Measurements from ENCODE around the gene GNAT1. TPM values are rescaled to one million over a fixed set of nuclear protein-coding genes. Genes with fewer than 3 reads are reported as not detected.
"Not testable (repeated sequence)": the region's sequence is repeated elsewhere in the genome, so short reads cannot be mapped to it uniquely, and the experiment has no call there.

GNAT1 gene
- total and polyA plus RNA-seq, 4 donors: not detected

GRCh38 chr3:50227390-50228183, 36.2 kb downstream of the GNAT1 start:
- ATAC-seq (ENCODE audit: low FRiP score): peak; percentile 94
- intact Hi-C loops (cut with DNase I): loop anchor here (1.0 to 2.0 kb wide), 3 partner anchors 17 to 47 kb away; no protein-coding TSS in a partner anchor
- Histone ChIP-seq H3K4me1 (ENCODE audit: control insufficient read depth in 1 of 2, insufficient read depth in 2 of 2, low read length in 2 of 2) (no peaks in the 10 kb centered on the region), H3K36me3 (ENCODE audit: control insufficient read depth in 1 of 2, insufficient read depth in 2 of 2, low read length in 1 of 2) (no peaks in the 10 kb centered on the region), H3K27ac (ENCODE audit: low read depth in 1 of 2, low read length in 2 of 2) (peak overlapping the region in 1 of 2 donors; percentile 28), H3K4me3 (ENCODE audit: low read length in 2 of 2) (peak overlapping the region; percentile 19 to 56), H3K27me3 (ENCODE audit: control insufficient read depth in 1 of 2, insufficient read depth in 2 of 2, low read length in 1 of 2) (no peaks in the 10 kb centered on the region), H3K9me3 (ENCODE audit: control insufficient read depth, low read length) (no peaks in the 10 kb centered on the region)
- peak; percentile 95 to 97 for DNase-seq
- 1 to 2% methylated on average over 30 to 51 of the region's 51 CpGs for WGBS, 2 donors

- H3K27ac ChIP-seq (ENCODE audit: low read depth in 1 of 2, low read length in 2 of 2); H3K4me1 ChIP-seq (ENCODE audit: control insufficient read depth in 1 of 2, insufficient read depth in 2 of 2, low read length in 2 of 2); intact Hi-C loops (cut with DNase I); H3K9me3 ChIP-seq (ENCODE audit: control insufficient read depth, low read length); H3K36me3 ChIP-seq (ENCODE audit: control insufficient read depth in 1 of 2, insufficient read depth in 2 of 2, low read length in 1 of 2); H3K27me3 ChIP-seq (ENCODE audit: control insufficient read depth in 1 of 2, insufficient read depth in 2 of 2, low read length in 1 of 2); DNase-seq; H3K4me3 ChIP-seq (ENCODE audit: low read length in 2 of 2); ATAC-seq (ENCODE audit: low FRiP score): not testable (repeated sequence)
- 16 to 23% methylated on average over 15 of the region's 15 CpGs for WGBS, 2 donors
These were observed 36.9 kb downstream of the GNAT1 start for GRCh38 chr3:50228184-50228763.

- Histone ChIP-seq H3K4me3 (ENCODE audit: low read length in 2 of 2) (no peak overlapping the region), H3K27ac (ENCODE audit: low read depth in 1 of 2, low read length in 2 of 2) (no peak overlapping the region), H3K27me3 (ENCODE audit: control insufficient read depth in 1 of 2, insufficient read depth in 2 of 2, low read length in 1 of 2) (no peaks in the 10 kb centered on the region), H3K9me3 (ENCODE audit: control insufficient read depth, low read length) (no peaks in the 10 kb centered on the region), H3K4me1 (ENCODE audit: control insufficient read depth in 1 of 2, insufficient read depth in 2 of 2, low read length in 2 of 2) (no peaks in the 10 kb centered on the region), H3K36me3 (ENCODE audit: control insufficient read depth in 1 of 2, insufficient read depth in 2 of 2, low read length in 1 of 2) (no peaks in the 10 kb centered on the region)
- WGBS, 2 donors: 95 to 98% methylated on average over 3 of the region's 3 CpGs
- intact Hi-C loops (cut with DNase I): no loop called here
- DNase-seq (no peak), ATAC-seq (ENCODE audit: low FRiP score) (no peak)
These were observed 38.1 kb downstream of the GNAT1 start for GRCh38 chr3:50229490-50229889.

- Histone ChIP-seq H3K27ac (ENCODE audit: low read depth in 1 of 2, low read length in 2 of 2) (no peak overlapping the region), H3K27me3 (ENCODE audit: control insufficient read depth in 1 of 2, insufficient read depth in 2 of 2, low read length in 1 of 2) (no peaks in the 10 kb centered on the region), H3K9me3 (ENCODE audit: control insufficient read depth, low read length) (no peaks in the 10 kb centered on the region), H3K4me1 (ENCODE audit: control insufficient read depth in 1 of 2, insufficient read depth in 2 of 2, low read length in 2 of 2) (no peaks in the 10 kb centered on the region), H3K4me3 (ENCODE audit: low read length in 2 of 2) (no peak overlapping the region), H3K36me3 (ENCODE audit: control insufficient read depth in 1 of 2, insufficient read depth in 2 of 2, low read length in 1 of 2) (no peaks in the 10 kb centered on the region)
- WGBS, 2 donors: 89 to 91% methylated on average over 8 of the region's 8 CpGs
- no peak for ATAC-seq (ENCODE audit: low FRiP score)
- intact Hi-C loops (cut with DNase I): no loop called here
- DNase-seq: no peak
These were observed 38.8 kb downstream of the GNAT1 start for GRCh38 chr3:50230104-50230793.

GRCh38 chr3:50230794-50231125, 39.4 kb downstream of the GNAT1 start:
- no peaks in the 10 kb centered on the region for H3K36me3 ChIP-seq (ENCODE audit: control insufficient read depth in 1 of 2, insufficient read depth in 2 of 2, low read length in 1 of 2)
- ATAC-seq (ENCODE audit: low FRiP score) (no peak), DNase-seq (no peak)
- intact Hi-C loops (cut with DNase I): no loop called here
- no peak overlapping the region for H3K27ac ChIP-seq (ENCODE audit: low read depth in 1 of 2, low read length in 2 of 2)
- WGBS, 2 donors: 82 to 86% methylated on average over 4 of the region's 4 CpGs
- H3K27me3 ChIP-seq (ENCODE audit: control insufficient read depth in 1 of 2, insufficient read depth in 2 of 2, low read length in 1 of 2): no peaks in the 10 kb centered on the region
- H3K4me1 ChIP-seq (ENCODE audit: control insufficient read depth in 1 of 2, insufficient read depth in 2 of 2, low read length in 2 of 2): no peaks in the 10 kb centered on the region
- H3K9me3 ChIP-seq (ENCODE audit: control insufficient read depth, low read length): no peaks in the 10 kb centered on the region
- H3K4me3 ChIP-seq (ENCODE audit: low read length in 2 of 2): no peak overlapping the region

- 72 to 80% methylated on average over 5 of the region's 5 CpGs for WGBS, 2 donors
- intact Hi-C loops (cut with DNase I): no loop called here
- no peaks in the 10 kb centered on the region for H3K4me1 ChIP-seq (ENCODE audit: control insufficient read depth in 1 of 2, insufficient read depth in 2 of 2, low read length in 2 of 2)
- no peak overlapping the region for H3K4me3 ChIP-seq (ENCODE audit: low read length in 2 of 2)
- no peaks in the 10 kb centered on the region for H3K9me3 ChIP-seq (ENCODE audit: control insufficient read depth, low read length)
- H3K27me3 ChIP-seq (ENCODE audit: control insufficient read depth in 1 of 2, insufficient read depth in 2 of 2, low read length in 1 of 2): no peaks in the 10 kb centered on the region
- ATAC-seq (ENCODE audit: low FRiP score) (no peak), DNase-seq (no peak)
- no peaks in the 10 kb centered on the region for H3K36me3 ChIP-seq (ENCODE audit: control insufficient read depth in 1 of 2, insufficient read depth in 2 of 2, low read length in 1 of 2)
- H3K27ac ChIP-seq (ENCODE audit: low read depth in 1 of 2, low read length in 2 of 2): no peak overlapping the region
These were observed 40.2 kb downstream of the GNAT1 start for GRCh38 chr3:50231581-50231980.

- no peak overlapping the region for H3K4me3 ChIP-seq (ENCODE audit: low read length in 2 of 2)
- H3K9me3 ChIP-seq (ENCODE audit: control insufficient read depth, low read length): no peaks in the 10 kb centered on the region
- no peak for DNase-seq
- H3K4me1 ChIP-seq (ENCODE audit: control insufficient read depth in 1 of 2, insufficient read depth in 2 of 2, low read length in 2 of 2): no peaks in the 10 kb centered on the region
- intact Hi-C loops (cut with DNase I): no loop called here
- no peak for ATAC-seq (ENCODE audit: low FRiP score)
- no peak overlapping the region for H3K27ac ChIP-seq (ENCODE audit: low read depth in 1 of 2, low read length in 2 of 2)
- WGBS, 2 donors: 53 to 60% methylated on average over 3 of the region's 3 CpGs
- no peaks in the 10 kb centered on the region for H3K27me3 ChIP-seq (ENCODE audit: control insufficient read depth in 1 of 2, insufficient read depth in 2 of 2, low read length in 1 of 2)
- no peaks in the 10 kb centered on the region for H3K36me3 ChIP-seq (ENCODE audit: control insufficient read depth in 1 of 2, insufficient read depth in 2 of 2, low read length in 1 of 2)
These were observed 40.9 kb downstream of the GNAT1 start for GRCh38 chr3:50232303-50232702.

- no peaks in the 10 kb centered on the region for H3K27me3 ChIP-seq (ENCODE audit: control insufficient read depth in 1 of 2, insufficient read depth in 2 of 2, low read length in 1 of 2)
- intact Hi-C loops (cut with DNase I): no loop called here
- 87 to 91% methylated on average over 4 of the region's 4 CpGs for WGBS, 2 donors
- DNase-seq: no peak
- no peak for ATAC-seq (ENCODE audit: low FRiP score)
- no peak overlapping the region for H3K4me3 ChIP-seq (ENCODE audit: low read length in 2 of 2)
- H3K36me3 ChIP-seq (ENCODE audit: control insufficient read depth in 1 of 2, insufficient read depth in 2 of 2, low read length in 1 of 2): no peaks in the 10 kb centered on the region
- H3K27ac ChIP-seq (ENCODE audit: low read depth in 1 of 2, low read length in 2 of 2): no peak overlapping the region
- H3K4me1 ChIP-seq (ENCODE audit: control insufficient read depth in 1 of 2, insufficient read depth in 2 of 2, low read length in 2 of 2): no peaks in the 10 kb centered on the region
- no peaks in the 10 kb centered on the region for H3K9me3 ChIP-seq (ENCODE audit: control insufficient read depth, low read length)
These were observed 41.8 kb downstream of the GNAT1 start for GRCh38 chr3:50233176-50233575.

Measured in aorta (tissue), 5 donors.